Endothelial cell of umbilical vein (primary cell): Measurements from ENCODE around the gene DYNC1H1. TPM values are rescaled to one million over a fixed set of nuclear protein-coding genes. Genes with fewer than 3 reads are reported as not detected.

Experiments used
- BruUV-seq: library from RNA; stranded (reverse); fragments of 400-500 nt; replicated peaks from 2 replicates; lab custom pipeline; 2021; lab: Mats Ljungman, UMichigan
- CTCF ChIA-PET: fragments of 300-600, 350-600 bp; sonication (Branson Sonifier 250); formaldehyde crosslinking; loops from one replicate; lab custom pipeline; 2021; ENCODE audit warnings: antibody characterized with exemption, inconsistent platforms; lab: Charles Lee
- POLR2A ChIA-PET: fragments of 300-600, 350-600 bp; sonication (Branson Sonifier 250); formaldehyde crosslinking; loops from one replicate; lab custom pipeline; 2021; ENCODE audit warnings: antibody characterized with exemption, inconsistent platforms; lab: Charles Lee
- DNase-seq: peaks from one replicate; pipeline ENCODE4 v3.0.0-alpha.2; 2011; ENCODE audit warnings: low read depth, low spot score
- FAIRE-seq: peaks from 2 replicates; lab custom pipeline; 2011; peaks lifted over from hg19 to GRCh38; lab: Jason Lieb, UNC
- H2AFZ ChIP-seq: 2 replicates; pipeline ENCODE4 v1.6.0; 2012; ENCODE audit warnings: low read depth, low read length, control low read depth, inconsistent platforms
- H3K27ac ChIP-seq: 2 replicates; pipeline ENCODE4 v1.5.1; 2011; ENCODE audit warnings: low read depth, mild to moderate bottlenecking, control low read depth, low read length, moderate library complexity; ENCODE audit not compliant: insufficient read depth
- H3K27me3 ChIP-seq, 2 experiments: 2 replicates each; pipeline versions ENCODE4 v1.6.0 to v1.6.1; 2011; ENCODE audit warnings: low read length in 2 of 2, mixed read lengths in 1 of 2; ENCODE audit not compliant: control insufficient read depth in 2 of 2, insufficient read depth in 2 of 2
- H3K36me3 ChIP-seq, 2 experiments: 2 replicates in 1 of 2; 3 replicates in 1 of 2; pipeline ENCODE4 v1.5.1; 2011; ENCODE audit warnings: low read length in 2 of 2, mild to moderate bottlenecking in 1 of 2, moderate library complexity in 1 of 2; ENCODE audit not compliant: control insufficient read depth in 2 of 2, insufficient read depth in 2 of 2; ENCODE audit errors: extremely low read depth in 1 of 2
- H3K4me1 ChIP-seq: 3 replicates; pipeline ENCODE4 v1.5.1; 2011; ENCODE audit warnings: mild to moderate bottlenecking, low read length; ENCODE audit not compliant: control insufficient read depth, insufficient read depth; ENCODE audit errors: extremely low read depth
- H3K4me2 ChIP-seq: 2 replicates; pipeline ENCODE4 v1.6.1; 2011; ENCODE audit warnings: low read length, control low read depth, mixed read lengths; ENCODE audit not compliant: insufficient read depth
- H3K4me3 ChIP-seq, 3 experiments: fragments of 200-600 bp in 1 of 3; sonication (generic), shearing (Covaris generic) in 1 of 3; replicated peaks in 1 of 3; 2 replicates each; pipeline ENCODE4 v1.5.1; 2011 to 2016; ENCODE audit warnings: control low read depth in 3 of 3, low read length in 3 of 3, mild to moderate bottlenecking in 2 of 3, inconsistent platforms in 1 of 3, low read depth in 1 of 3, moderate library complexity in 1 of 3; ENCODE audit not compliant: insufficient read depth in 1 of 3
- H3K79me2 ChIP-seq: 2 replicates; pipeline ENCODE4 v1.6.0; 2012; ENCODE audit warnings: low read length, inconsistent platforms; ENCODE audit not compliant: control insufficient read depth, insufficient read depth
- H3K9ac ChIP-seq: replicated peaks from 2 replicates; pipeline ENCODE3; 2011; ENCODE audit warnings: low read length, control low read depth; ENCODE audit not compliant: insufficient read depth; ENCODE audit errors: extremely low read depth
- H3K9me1 ChIP-seq: replicated peaks from 3 replicates; pipeline ENCODE4 v1.6.0; 2011; ENCODE audit warnings: mild to moderate bottlenecking, low read length; ENCODE audit not compliant: control insufficient read depth, insufficient read depth; ENCODE audit errors: extremely low read depth
- H3K9me3 ChIP-seq: replicated peaks from 2 replicates; pipeline ENCODE4 v1.5.1; 2012; ENCODE audit warnings: low read length, inconsistent platforms; ENCODE audit not compliant: control insufficient read depth, insufficient read depth
- H4K20me1 ChIP-seq: replicated peaks from 2 replicates; pipeline ENCODE3; 2011; ENCODE audit warnings: mild to moderate bottlenecking, low read length; ENCODE audit not compliant: control insufficient read depth, insufficient read depth; ENCODE audit errors: extremely low read depth
- CTCF ChIP-seq, 2 donors: IDR thresholded peaks; 1 replicate in 1 of 2; 2 replicates in 1 of 2; pipeline ENCODE4 v1.5.1; 2011; ENCODE audit warnings: low read length in 2 of 2, mild to moderate bottlenecking in 2 of 2, moderate library complexity in 2 of 2, control low read depth in 1 of 2, inconsistent platforms in 1 of 2, low read depth in 1 of 2; ENCODE audit not compliant: insufficient read depth in 1 of 2; ENCODE audit errors: extremely low read depth in 1 of 2
- EZH2 ChIP-seq: IDR thresholded peaks from 2 replicates; pipeline ENCODE4 v1.6.1; 2012; ENCODE audit warnings: borderline replicate concordance, low read depth, mild to moderate bottlenecking, moderate library complexity, low read length, inconsistent platforms; ENCODE audit not compliant: severe bottlenecking
- FOS ChIP-seq: IDR thresholded peaks from 2 replicates; pipeline ENCODE4 v1.6.1; 2011; ENCODE audit warnings: mild to moderate bottlenecking, low read length, moderate library complexity, borderline replicate concordance; ENCODE audit not compliant: insufficient read depth
- GATA2 ChIP-seq: IDR thresholded peaks from 2 replicates; pipeline ENCODE4 v1.7.0; 2011; ENCODE audit warnings: low read depth, mild to moderate bottlenecking, moderate library complexity, mixed read lengths, low read length; ENCODE audit not compliant: insufficient read length, insufficient read depth
- JUN ChIP-seq: IDR thresholded peaks from 2 replicates; pipeline ENCODE4 v1.6.1; 2011; ENCODE audit warnings: borderline replicate concordance, low read depth; ENCODE audit not compliant: insufficient read length, insufficient read depth
- MAX ChIP-seq: IDR thresholded peaks from 2 replicates; pipeline ENCODE4 v1.6.1; 2011; ENCODE audit not compliant: insufficient read depth, insufficient read length
- MYC ChIP-seq: IDR thresholded peaks from one replicate; pipeline ENCODE4 v1.6.1; 2011; ENCODE audit warnings: mild to moderate bottlenecking, low read depth, low read length
- POLR2A ChIP-seq: IDR thresholded peaks from 2 replicates; pipeline ENCODE4 v1.6.1; 2012; ENCODE audit warnings: low read depth, mild to moderate bottlenecking, control low read depth, low read length
- POLR2AphosphoS5 ChIP-seq: IDR thresholded peaks from 2 replicates; pipeline ENCODE4 v1.6.1; 2012; ENCODE audit warnings: low read depth, mild to moderate bottlenecking, control low read depth, low read length, moderate library complexity; ENCODE audit not compliant: insufficient read depth
- dilution Hi-C: fragments of 300-500 bp; cut with MboI; formaldehyde crosslinking; loops from one replicate; pipeline ENCODE4 v1.15.0; 2019; ENCODE audit warnings: low sequenced_read_pairs; ENCODE audit not compliant: extremely low pct_ligation_motif_present
- intact Hi-C: fragments of 100-400 bp; cut with micrococcal nuclease; formaldehyde crosslinking; loops from one replicate; pipeline ENCODE4 v1.10.0; 2022
- polyA plus RNA-seq, 4 experiments: library from polyadenylated mRNA; depleted of rRNA in 3 of 4; stranded (reverse) in 3 of 4; unstranded in 1 of 4; fragments of >200 nt; gene quantifications; 2 replicates each; pipeline versions ENCODE4 v1.2.1 to v1.2.3, GENCODE V29; 2011 to 2012; ENCODE audit warnings: missing spikeins in 1 of 4
- total RNA-seq: library from RNA; stranded (reverse); gene quantifications from 2 replicates; pipeline ENCODE4 v1.2.3, GENCODE V29; 2021

The DYNC1H1 gene
- total and polyA plus RNA-seq, 2 donors (not counting 3 experiments of a cell fraction or from before 2014, with no cell fraction given) = 254 to 648 TPM

- Histone ChIP-seq H3K79me2 (no peaks in the 10 kb centered on the region), H2AFZ (no peak overlapping the region), H3K27ac (no peak overlapping the region), H3K4me1 (no peaks in the 10 kb centered on the region), H3K27me3 (no peaks in the 10 kb centered on the region), H3K9me3 (no peaks in the 10 kb centered on the region), H3K4me3 (no peak overlapping the region), H3K36me3 (peaks cover 47 to 55% of the 10 kb centered on the region in 2 experiments), H4K20me1 (no peaks in the 10 kb centered on the region), H3K4me2 (no peak overlapping the region), H3K9ac (no peak overlapping the region), H3K9me1 (no peaks in the 10 kb centered on the region)
- no TSS peak for BruUV-seq
- DNase-seq = no peak
- no peak for TF ChIP-seq EZH2
- TF ChIP-seq CTCF (IDR thresholded peaks at IDR 0.05; ENCODE audit: extremely low read depth in 1 of 2, insufficient read depth in 1 of 2, low read depth in 1 of 2, low read length in 2 of 2) = no peak
- intact Hi-C loops (no loop called here), dilution Hi-C loops (no loop called here)
- ChIA-PET POLR2A (no interaction called here), CTCF (no interaction called here)
- no peak for FAIRE-seq
Observed at GRCh38 chr14:102027951-102028350, 63.6 kb downstream of the DYNC1H1 start.

GRCh38 chr14:102028733-102029132 is 64.4 kb downstream of the DYNC1H1 start:
- TF ChIP-seq FOS (no peak), EZH2 (no peak), POLR2AphosphoS5 (no peak), CTCF (IDR thresholded peaks at IDR 0.05; ENCODE audit: extremely low read depth in 1 of 2, insufficient read depth in 1 of 2, low read depth in 1 of 2, low read length in 2 of 2) (no peak), MAX (no peak), GATA2 (no peak), POLR2A (no peak), MYC (no peak), JUN (no peak)
- Histone ChIP-seq H4K20me1 (no peaks in the 10 kb centered on the region), H3K27me3 (no peaks in the 10 kb centered on the region), H3K9me3 (no peaks in the 10 kb centered on the region), H3K79me2 (no peaks in the 10 kb centered on the region), H3K4me3 (no peak overlapping the region), H2AFZ (no peak overlapping the region), H3K9me1 (no peaks in the 10 kb centered on the region), H3K9ac (no peak overlapping the region), H3K4me1 (no peaks in the 10 kb centered on the region), H3K36me3 (peaks cover 52 to 63% of the 10 kb centered on the region in 2 experiments), H3K4me2 (no peak overlapping the region), H3K27ac (no peak overlapping the region)
- BruUV-seq = no TSS peak
- dilution Hi-C loops = no loop called here
- FAIRE-seq (no peak), DNase-seq (no peak)
- ChIA-PET POLR2A (no interaction called here), CTCF (no interaction called here)
- intact Hi-C loops = no loop called here
